Regular cardiac myocyte (primary cell): Measurements from ENCODE around the gene NAP1L4. TPM values are rescaled to one million over a fixed set of nuclear protein-coding genes. Genes with fewer than 3 reads are reported as not detected.

Source experiments
- total RNA-seq: library from RNA; depleted of rRNA; stranded (reverse); fragments of >200 nt; gene quantifications from 2 replicates; pipeline ENCODE4 v1.2.3, GENCODE V29; 2014

The NAP1L4 gene, protein sequence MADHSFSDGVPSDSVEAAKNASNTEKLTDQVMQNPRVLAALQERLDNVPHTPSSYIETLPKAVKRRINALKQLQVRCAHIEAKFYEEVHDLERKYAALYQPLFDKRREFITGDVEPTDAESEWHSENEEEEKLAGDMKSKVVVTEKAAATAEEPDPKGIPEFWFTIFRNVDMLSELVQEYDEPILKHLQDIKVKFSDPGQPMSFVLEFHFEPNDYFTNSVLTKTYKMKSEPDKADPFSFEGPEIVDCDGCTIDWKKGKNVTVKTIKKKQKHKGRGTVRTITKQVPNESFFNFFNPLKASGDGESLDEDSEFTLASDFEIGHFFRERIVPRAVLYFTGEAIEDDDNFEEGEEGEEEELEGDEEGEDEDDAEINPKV
- total RNA-seq: 91.9 and 153 TPM in 2 replicates

DNA sequence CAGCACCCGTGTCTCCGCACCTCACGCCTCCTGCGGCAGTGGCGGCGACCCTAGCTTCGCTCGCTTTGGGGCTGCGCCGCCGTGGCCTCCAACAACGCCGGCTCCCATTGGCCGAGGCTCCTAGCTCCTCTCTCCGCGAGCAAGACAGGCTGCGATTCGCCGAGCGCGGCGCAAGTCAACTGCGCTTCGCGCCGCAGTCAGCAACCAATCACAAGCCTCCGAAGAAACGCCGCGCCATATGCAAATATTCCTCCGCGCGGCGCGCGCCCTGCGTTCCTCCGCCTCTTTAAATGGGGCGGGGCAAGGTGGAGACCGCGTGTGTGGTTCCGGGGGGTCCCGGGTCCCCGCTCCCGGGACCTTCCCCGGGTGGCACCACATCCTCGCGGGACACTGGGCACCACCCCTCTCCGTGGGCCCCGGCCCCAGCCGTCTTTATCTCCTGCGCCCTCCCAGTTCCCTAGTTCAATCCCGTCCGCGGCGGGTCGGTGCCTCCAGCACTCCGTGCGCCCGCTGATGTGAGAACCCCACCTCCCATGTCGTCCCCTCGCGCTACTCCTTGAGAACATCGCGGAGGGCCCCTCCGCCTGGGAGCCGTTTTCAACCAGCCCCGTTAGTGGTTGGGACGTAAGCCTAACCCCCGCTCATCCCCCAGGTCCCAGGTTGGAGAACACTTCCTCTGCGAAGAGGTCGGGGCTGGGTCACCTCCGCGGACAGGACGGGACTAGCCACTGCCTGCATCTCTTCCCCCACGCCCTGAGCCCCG is at the start of gene NAP1L4:
Gene NAP1L4, minus strand, starts transcription at position 96 of the 763 bp plus-strand sequence. CDS start 13,109 bp downstream, outside the sequence.

DNA sequence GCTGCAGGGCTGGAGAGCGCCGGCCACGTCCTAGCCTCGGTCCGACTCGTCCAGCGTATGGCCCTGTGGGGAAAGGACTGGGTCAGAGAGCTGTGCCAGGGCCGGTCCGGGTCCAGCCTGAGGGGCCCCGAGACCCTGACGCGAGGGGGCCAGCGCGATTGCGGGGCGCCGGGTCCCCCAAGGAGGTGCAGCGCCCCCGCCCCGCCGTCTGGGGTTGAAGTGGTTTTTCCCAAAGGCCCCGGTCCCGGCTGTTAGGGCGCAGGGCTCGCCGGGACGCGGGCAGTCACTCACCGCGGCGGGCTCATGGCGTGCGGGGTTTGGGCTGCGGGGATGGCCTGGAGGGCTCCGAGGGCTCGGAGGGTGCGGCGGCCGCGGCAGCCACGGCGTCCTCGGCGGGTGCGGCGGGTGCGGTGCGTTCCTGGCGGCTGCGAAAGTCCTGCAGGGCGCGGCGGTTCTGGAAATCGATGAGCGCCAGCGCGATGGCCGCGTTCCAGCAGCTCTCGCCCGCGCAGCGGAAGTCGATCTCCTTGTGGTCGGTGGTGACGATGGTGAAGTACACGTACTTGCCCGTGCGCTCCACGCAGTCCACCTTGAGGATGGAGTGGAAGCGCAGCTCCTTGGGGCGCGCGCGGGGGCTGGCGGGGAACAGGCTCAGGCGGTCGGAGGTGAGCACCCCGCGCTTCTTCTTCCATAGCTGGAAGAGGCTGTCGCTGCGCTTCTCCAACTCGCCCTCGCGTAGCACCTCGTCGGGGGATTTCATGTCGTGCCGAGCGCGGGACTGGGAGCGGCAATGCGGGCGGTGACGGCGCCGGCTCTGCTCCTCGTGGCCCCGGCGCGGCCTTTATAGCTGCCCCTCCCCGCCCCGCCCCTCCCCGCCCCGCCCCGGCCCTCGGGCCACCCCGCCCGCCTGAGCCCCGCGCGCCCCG is 63.3 kb downstream of the NAP1L4 start, which contains the start of gene PHLDA2:
Gene PHLDA2, minus strand, starts transcription at position 816 of the 926 bp plus-strand sequence. Its CDS starts 56 bp downstream, at position 760.

Other genes starting within 250 kb of the NAP1L4 start
- 0.19 and 5.6 TPM in 2 replicates for gene CDKN1C, start 106.6 kb downstream of the NAP1L4 start, total RNA-seq
- 2.8 and 16.1 TPM in 2 replicates for gene PHLDA2, start 62.9 kb downstream of the NAP1L4 start, total RNA-seq
- gene CARS1, start 65.1 kb upstream of the NAP1L4 start, total RNA-seq: 65.1 and 70.0 TPM in 2 replicates
- gene OSBPL5, start 173.0 kb upstream of the NAP1L4 start, total RNA-seq: 29.7 and 35.5 TPM in 2 replicates
- not detected in 2 replicates for gene MRGPRG, start 226.5 kb upstream of the NAP1L4 start, total RNA-seq
- not detected in 2 replicates for gene MRGPRE, start 240.1 kb upstream of the NAP1L4 start, total RNA-seq